ELR (cell line): ENCODE measurements around the gene PLXNB3.
"Not testable (repeated sequence)": the region's sequence is repeated elsewhere in the genome, so short reads cannot be mapped to it uniquely, and the experiment has no call there.

ENCODE experiments used
- DNase-seq: peaks from one replicate; pipeline ENCODE4 v3.0.0-alpha.2; 2015; ENCODE audit warnings: low read depth

Gene PLXNB3

DNA sequence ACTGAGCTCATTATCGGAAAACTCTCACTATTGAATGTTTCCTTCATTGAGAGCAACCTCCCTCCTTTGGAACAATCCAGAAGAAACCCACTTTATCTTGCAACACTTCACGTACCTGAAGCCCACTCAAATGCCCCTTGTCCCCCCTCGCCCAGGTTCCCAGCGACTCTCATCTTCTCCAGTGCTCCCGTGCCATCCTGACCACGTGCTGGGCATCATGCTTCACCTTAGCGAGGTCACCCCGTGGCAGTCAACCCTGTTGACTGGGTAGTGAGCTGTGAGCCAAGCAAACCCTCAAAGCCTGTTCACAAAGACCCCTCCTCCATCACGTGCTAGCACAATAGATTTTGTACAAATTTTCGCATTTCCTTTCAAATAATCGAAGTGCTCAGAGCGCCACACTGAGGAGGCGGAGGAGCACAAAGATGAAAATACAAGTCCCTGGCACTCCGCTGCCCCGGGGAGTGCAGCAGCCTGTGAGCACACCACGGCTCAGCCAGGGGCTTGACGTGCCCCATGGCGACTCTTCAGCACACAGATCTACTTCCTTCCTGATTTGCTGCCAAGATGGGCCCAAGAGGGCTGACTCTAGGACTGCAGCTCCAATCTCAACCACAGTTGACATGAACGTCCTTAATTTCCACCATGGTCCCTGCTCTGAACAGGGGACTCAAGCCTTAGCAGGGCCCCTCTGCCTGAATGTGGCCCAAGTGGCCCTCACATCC, 50.7 kb downstream of the PLXNB3 start:
- no peak for DNase-seq

DNA sequence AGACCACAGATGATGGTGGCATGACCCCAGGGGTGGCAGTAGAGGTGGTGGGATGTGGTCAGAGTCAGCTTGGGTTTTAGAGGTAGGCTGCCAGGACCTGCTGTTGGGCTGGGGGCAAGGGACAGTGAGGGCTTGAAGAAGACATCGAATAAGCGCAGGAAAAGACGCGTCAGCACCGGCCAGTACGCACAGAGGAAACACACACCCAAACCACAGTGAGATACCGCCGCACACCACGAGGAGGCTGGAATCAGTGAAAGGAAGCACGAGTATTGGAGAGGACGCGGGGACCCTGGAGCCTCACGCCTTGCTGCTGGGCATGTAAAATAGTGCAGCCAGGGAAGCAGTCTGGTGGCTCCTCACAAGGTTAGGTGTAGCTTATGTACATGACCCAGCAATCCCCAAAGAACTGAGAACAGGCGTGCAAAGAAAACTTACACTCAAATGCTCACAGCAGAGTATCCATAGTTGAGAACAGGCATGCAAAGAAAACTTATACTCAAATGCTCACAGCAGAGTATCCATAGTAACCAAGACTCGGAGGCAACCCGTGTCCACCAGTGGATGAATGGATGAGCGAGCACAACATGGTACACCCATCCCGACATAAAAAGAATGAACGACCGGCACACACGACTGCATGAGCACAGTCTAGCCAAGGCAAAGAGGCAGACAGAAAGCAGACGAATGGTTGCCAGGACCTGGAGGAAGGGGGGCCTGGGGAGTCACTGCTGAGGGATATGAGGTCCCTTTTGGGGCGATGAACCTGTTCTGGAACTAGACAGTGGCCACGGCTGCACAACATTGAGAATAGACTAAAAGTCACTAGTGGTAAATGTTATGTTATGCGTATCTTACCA, 53.0 kb downstream of the PLXNB3 start:
- DNase-seq, result no peak

DNA sequence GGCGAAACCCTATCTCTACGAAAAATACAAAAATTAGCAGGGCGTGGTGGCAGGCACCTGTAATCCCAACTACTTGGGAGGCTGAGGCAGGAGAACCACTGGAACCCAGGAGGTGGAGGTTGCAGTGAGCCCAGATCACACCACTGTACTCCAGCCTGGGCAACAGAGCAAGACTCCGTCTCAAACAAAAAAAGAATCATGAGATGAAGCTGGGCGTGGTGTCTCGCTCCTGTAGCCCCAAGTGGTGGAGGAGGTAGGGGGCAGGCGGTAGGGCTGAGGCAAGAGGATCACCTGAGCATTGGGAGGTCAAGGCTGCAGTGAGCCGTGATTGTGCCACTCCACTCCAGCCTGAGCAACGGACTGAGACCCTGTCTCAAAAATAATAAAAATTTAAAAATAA, 54.0 kb downstream of the PLXNB3 start:
- not testable (repeated sequence) for DNase-seq

DNA sequence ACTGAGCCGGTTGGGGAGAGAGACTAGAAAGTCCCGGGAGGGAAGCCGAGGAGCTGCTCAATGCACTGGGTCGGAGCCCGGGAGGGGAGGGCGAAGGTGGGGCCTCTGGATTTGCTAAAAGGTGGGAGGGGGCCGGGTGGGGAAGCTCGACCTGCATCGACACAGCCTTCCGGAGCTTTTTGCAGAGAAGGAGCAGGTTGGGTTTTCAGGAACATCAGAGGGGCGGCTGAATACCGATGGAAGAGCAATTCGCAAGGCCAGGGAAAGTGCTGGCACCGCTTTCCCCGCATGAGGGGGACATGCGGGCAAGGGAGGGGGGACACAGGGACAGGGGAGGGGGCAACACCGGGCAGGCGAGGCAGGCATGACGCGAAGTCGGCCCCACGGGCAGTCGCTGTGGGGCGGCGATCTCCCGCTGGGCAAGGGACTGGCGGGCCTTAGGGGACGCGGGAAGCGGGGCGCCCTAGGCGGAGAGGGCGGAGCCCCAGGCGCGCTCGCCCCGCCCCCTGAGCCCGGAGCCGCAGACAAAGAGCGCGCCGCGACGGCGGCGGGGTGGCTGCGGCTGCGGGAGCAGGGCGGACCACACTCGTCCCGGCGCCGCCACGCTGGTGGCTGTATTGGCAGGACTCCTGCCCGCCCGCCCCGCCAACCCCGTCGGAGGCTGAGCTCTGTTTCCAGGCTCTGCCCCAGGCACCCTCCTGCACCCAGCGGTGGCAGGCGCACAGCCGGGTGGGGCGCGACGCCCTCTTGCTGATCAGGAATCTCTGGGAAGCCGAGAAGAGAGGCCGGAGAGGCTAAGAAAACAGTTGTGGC, 54.7 kb downstream of the PLXNB3 start:
- DNase-seq, result peak; percentile 37

DNA sequence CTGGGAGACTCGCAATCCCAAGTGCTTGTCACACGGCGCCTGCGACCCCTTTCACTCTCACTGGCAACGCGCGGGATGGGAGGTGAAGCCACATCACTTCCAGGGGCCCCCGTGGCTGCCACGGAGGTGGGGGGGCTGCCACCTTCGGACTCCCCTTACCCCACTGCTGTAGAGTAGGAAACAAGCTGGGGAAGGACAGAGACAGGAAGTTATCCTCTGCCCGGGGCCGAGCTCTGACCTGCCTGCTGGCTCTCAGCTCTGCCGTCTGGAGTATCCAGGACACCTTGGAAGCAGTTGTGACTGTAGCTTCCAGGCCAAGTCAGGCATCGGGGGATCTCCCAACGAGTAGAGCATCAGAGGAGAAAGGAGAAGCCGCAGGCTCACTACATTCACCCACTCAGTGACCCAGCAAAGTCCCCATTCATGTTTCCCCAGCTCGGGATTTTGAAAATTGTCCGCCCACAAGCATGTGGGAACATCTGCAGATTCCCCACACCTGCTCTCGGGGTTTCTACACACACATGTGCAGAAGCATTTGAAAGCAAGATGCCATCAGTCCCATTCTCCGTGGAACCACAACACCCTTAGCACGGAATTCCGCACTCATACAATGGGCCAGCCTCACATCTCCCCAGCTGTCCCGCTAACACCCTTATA, 55.5 kb downstream of the PLXNB3 start:
- peak; percentile 7 for DNase-seq

DNA sequence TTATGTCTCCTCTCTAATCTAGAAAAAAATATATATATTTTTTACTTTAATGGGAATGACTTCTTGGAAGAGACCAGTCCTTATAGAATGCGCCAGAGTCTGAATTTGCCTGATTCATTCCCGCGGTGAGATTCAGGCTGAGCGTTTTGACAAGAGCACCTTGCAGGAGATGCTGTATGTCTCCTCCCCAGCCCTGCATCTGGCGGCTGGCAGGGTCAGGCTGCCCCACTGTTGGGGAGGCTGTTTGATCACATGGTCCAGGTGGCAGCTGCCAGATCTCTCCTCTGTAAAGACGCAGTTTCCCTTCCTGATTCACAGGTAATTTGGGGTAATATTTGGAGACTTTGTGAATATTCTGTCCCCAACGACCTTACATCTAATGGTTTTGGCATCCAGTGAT, 56.6 kb downstream of the PLXNB3 start:
- no peak for DNase-seq

DNA sequence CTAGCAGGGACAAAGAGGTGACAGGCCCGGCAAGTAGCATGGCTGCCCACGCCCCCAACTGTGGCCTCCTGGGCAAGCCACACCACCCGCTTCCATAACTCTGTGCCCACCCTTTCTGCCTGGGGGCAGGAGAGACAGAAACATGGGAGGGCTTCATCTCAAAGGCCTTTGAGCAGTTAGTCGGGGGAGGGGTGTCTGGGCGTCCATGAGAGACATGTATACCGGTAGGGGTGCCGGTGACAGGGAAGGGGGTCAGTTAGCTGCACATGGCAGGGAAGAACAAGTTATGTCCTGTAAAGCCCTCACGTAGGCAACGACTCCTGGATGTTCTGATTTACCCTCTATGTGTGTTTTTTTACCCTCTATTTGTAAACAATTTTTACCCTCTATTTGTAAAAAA, 57.0 kb downstream of the PLXNB3 start:
- no peak for DNase-seq

DNA sequence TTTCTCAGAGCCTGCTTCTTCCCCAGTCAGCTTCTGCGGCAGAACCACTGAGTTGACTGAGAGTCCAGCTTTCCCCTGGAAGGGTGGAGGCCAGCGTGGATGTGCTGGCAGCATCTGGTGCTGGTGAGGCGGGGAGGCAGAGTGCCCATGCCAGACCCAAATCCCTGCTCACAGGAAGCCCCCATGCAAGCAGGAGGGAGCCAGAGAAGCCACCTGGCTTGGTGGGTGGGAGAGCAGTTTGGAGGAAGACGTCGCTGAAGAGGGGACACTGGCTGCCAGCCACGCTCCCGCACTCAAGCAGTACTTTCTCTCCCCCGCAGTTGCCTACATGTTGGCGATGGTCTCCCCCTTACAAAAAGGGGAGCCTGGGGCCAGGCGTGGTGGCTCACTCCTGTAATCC, 60.3 kb downstream of the PLXNB3 start:
- no peak for DNase-seq

DNA sequence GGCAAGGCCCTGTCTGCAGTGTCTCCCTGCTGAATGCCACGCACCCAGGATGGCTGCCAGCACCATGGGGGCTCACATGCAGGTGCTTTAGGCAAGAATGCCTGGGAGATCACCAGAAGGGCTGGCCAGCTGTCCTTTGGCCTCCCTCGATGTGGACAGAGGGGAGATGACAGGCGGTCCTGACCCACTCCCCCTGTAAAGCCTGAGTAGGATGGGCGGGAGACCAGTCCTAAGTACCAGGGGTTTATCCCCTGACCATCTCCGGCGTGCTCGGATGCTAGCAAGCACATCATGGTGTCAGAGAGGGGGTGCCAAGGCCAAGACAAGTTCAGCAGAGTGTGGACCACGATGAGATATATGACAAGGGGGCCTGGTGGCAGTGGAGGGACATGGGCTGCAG, 61.0 kb downstream of the PLXNB3 start:
- DNase-seq, result no peak
